HepG2 (cell line): ENCODE results near the gene UPK1B. TPM values are rescaled to one million over a fixed set of nuclear protein-coding genes. Genes with fewer than 3 reads are reported as not detected.
"Not testable (repeated sequence)": the region's sequence is repeated elsewhere in the genome, so short reads cannot be mapped to it uniquely, and the experiment has no call there.

Experiments
- ATAC-seq: fragments of 200-7000 bp; cut with Tn5 transposase; 3 replicates; pipeline ENCODE4 v1.9.1; 2020; ENCODE audit warnings: mild to moderate bottlenecking, moderate library complexity
- BruUV-seq: library from RNA; stranded (reverse); fragments of 400-500 nt; replicated peaks from 2 replicates; lab custom pipeline; 2021; lab: Mats Ljungman, UMichigan
- CTCF ChIA-PET: fragments of 300-600 bp; formaldehyde crosslinking; extraction: SDS; loops from one replicate; lab custom pipeline; 2021; ENCODE audit warnings: low total read pairs, inconsistent platforms, low intra/inter-chr PET ratio; lab: Yijun Ruan, JAX
- POLR2A ChIA-PET: fragments of 350-600 bp; sonication (Branson Sonifier 250); formaldehyde crosslinking; loops from one replicate; lab custom pipeline; 2020; ENCODE audit warnings: antibody characterized with exemption, inconsistent platforms; lab: Yijun Ruan, JAX
- DNase-seq: peaks from one replicate; pipeline ENCODE4 v3.0.0-alpha.2; 2015; ENCODE audit warnings: low spot score
- FAIRE-seq: peaks from 3 replicates; lab custom pipeline; 2011; peaks lifted over from hg19 to GRCh38; lab: Jason Lieb, UNC
- H2AFZ ChIP-seq: one replicate; pipeline ENCODE4 v1.6.1; 2011; ENCODE audit warnings: low read length, inconsistent platforms
- H3K27ac ChIP-seq: fragments of 300-600 bp; 3 replicates; pipeline ENCODE4 v1.8.0; 2011; ENCODE audit warnings: mixed run types, mild to moderate bottlenecking, mixed read lengths, low read length, inconsistent platforms; ENCODE audit not compliant: insufficient read depth; ENCODE audit errors: extremely low read length
- H3K27me3 ChIP-seq, 2 experiments: fragments of 200-600 bp in 1 of 2; 2 replicates in 1 of 2; 3 replicates in 1 of 2; pipeline versions ENCODE4 v1.6.0 to v1.8.0; 2011; ENCODE audit warnings: low read length in 2 of 2, mild to moderate bottlenecking in 2 of 2, moderate library complexity in 2 of 2, inconsistent platforms in 1 of 2; ENCODE audit not compliant: insufficient read depth in 2 of 2, control insufficient read depth in 1 of 2
- H3K36me3 ChIP-seq, 2 experiments: fragments of 200-600 bp in 1 of 2; replicated peaks in 1 of 2; 2 replicates in 1 of 2; 3 replicates in 1 of 2; pipeline versions ENCODE4 v1.5.1 to v1.8.0; 2011; ENCODE audit warnings: low read length in 2 of 2, inconsistent platforms in 1 of 2; ENCODE audit not compliant: insufficient read depth in 2 of 2, control insufficient read depth in 1 of 2
- H3K4me1 ChIP-seq: 2 replicates; pipeline ENCODE4 v1.5.1; 2012; ENCODE audit warnings: low read length, inconsistent platforms; ENCODE audit not compliant: insufficient read depth
- H3K4me2 ChIP-seq: 2 replicates; pipeline ENCODE4 v1.6.0; 2011; ENCODE audit warnings: low read depth, low read length, inconsistent platforms
- H3K4me3 ChIP-seq, 3 experiments: fragments of 200-600 bp in 1 of 3; sonication (generic), shearing (Covaris generic) in 1 of 3; replicated peaks in 1 of 3; 2 replicates each; pipeline ENCODE4 v1.5.1; 2011 to 2016; ENCODE audit warnings: low read length in 3 of 3, inconsistent platforms in 2 of 3, low read depth in 2 of 3, mild to moderate bottlenecking in 2 of 3, control low read depth in 1 of 3, mixed read lengths in 1 of 3; ENCODE audit not compliant: insufficient read depth in 1 of 3
- H3K79me2 ChIP-seq: one replicate; pipeline ENCODE4 v1.6.1; 2011; ENCODE audit warnings: low read length, inconsistent platforms; ENCODE audit not compliant: insufficient read depth
- H3K9ac ChIP-seq: 2 replicates; pipeline ENCODE4 v1.6.0; 2011; ENCODE audit warnings: mild to moderate bottlenecking, low read depth, low read length, inconsistent platforms; ENCODE audit not compliant: insufficient read depth
- H3K9me3 ChIP-seq: 2 replicates; pipeline ENCODE4 v1.5.1; 2012; ENCODE audit warnings: mild to moderate bottlenecking, low read length
- H4K20me1 ChIP-seq: 2 replicates; pipeline ENCODE4 v1.6.0; 2011; ENCODE audit warnings: inconsistent platforms, mild to moderate bottlenecking, low read length, moderate library complexity; ENCODE audit not compliant: insufficient read depth
- CEBPB ChIP-seq: IDR thresholded peaks from 2 replicates; pipeline ENCODE4 v1.6.1; 2011; ENCODE audit warnings: low read depth, low read length, improper control_type of control experiment, borderline replicate concordance
- CEBPG ChIP-seq: IDR thresholded peaks from 2 replicates; pipeline ENCODE4 v1.6.1; 2016
- SOX13 ChIP-seq, 3 experiments: fragments of 450-650 bp in 1 of 3; sonication (generic) in 1 of 3; formaldehyde crosslinking in 1 of 3; IDR thresholded peaks in 2 of 3; conservative IDR thresholded peaks in 1 of 3; 2 replicates each; pipeline versions ENCODE4 v1.5.0 to v1.6.1; 2016 to 2020; ENCODE audit warnings: antibody characterized with exemption in 1 of 3, mild to moderate bottlenecking in 1 of 3, missing compliant biosample characterization in 1 of 3, missing genetic modification reagents in 1 of 3, moderate library complexity in 1 of 3
- WGBS: methylation state at CpG from one replicate; pipeline ENCODE4 v1.1.6; 2017; ENCODE audit warnings: low lambda C conversion rate; 5-methylcytosine and 5-hydroxymethylcytosine counted together
- in situ Hi-C: cut with HindIII; loops from 2 replicates; pipeline ENCODE4 v1.10.0; 2017; ENCODE audit warnings: low pct_unique_long_range_greater_than_20kb; ENCODE audit not compliant: extremely low pct_ligation_motif_present
- intact Hi-C: fragments of 100-400 bp; cut with micrococcal nuclease; formaldehyde crosslinking; loops from one replicate; pipeline ENCODE4 v1.10.0; 2022; ENCODE audit not compliant: unreplicated experiment
- polyA plus RNA-seq, 8 experiments: library from polyadenylated mRNA; depleted of rRNA in 3 of 8; stranded (reverse) in 7 of 8; unstranded in 1 of 8; fragments of >200 nt; fragmentation: Illumina TruSeq in 4 of 8; extraction: Trizol in 4 of 8; gene quantifications; 2 replicates each; pipeline versions ENCODE4 v1.2.1 to v1.2.3, GENCODE V29; 2011 to 2016; ENCODE audit warnings: low read depth in 4 of 8, missing spikeins in 1 of 8, mixed read lengths in 1 of 8; ENCODE audit not compliant: insufficient read depth in 1 of 8
- total RNA-seq, 5 experiments: library from RNA; depleted of rRNA; stranded (reverse); fragments of >200 nt; fragmentation: Illumina TruSeq; extraction: Trizol; gene quantifications; 2 replicates each; pipeline ENCODE4 v1.2.3, GENCODE V29; 2016; ENCODE audit warnings: low read depth in 1 of 5
- TF ChIP-seq, protein P1 (sequence below): sonication (generic); formaldehyde crosslinking; IDR thresholded peaks from 2 replicates; pipeline ENCODE4 v1.4.0; 2020; ENCODE audit warnings: missing genetic modification reagents, borderline replicate concordance

Gene UPK1B
- total and polyA plus RNA-seq, 2 of the 13 experiments (the other 11 are each of a cell fraction or from before 2014, with no cell fraction given) = not detected

DNA sequence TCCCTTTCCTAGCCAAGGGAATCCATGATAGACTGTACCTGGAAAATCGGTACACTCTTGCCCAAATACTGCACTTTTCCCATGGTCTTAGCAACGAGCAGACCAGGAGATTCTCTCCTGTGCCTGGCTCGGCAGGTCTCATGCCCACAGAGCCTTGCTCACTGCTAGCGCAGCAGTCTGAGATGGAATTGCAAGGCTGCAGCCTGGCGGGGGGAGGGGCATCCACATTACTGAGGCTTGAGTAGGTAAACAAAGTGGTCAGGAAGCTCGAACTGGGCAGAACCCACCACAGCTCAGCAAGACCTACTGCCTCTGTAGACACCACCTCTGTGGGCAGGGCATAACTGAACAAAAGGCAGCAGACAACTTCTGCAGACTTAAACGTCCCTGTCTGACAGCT lies 43.1 kb upstream of the UPK1B start:
- CTCF ChIA-PET, intact Hi-C loops, H3K4me3 ChIP-seq, H3K9me3 ChIP-seq, H3K79me2 ChIP-seq, H3K36me3 ChIP-seq, H4K20me1 ChIP-seq, POLR2A ChIA-PET, BruUV-seq, H3K9ac ChIP-seq, ATAC-seq, FAIRE-seq, H3K27me3 ChIP-seq, H3K27ac ChIP-seq, H3K4me1 ChIP-seq, H2AFZ ChIP-seq: not testable (repeated sequence)
- WGBS = 0% methylated on average over 4 of the region's 7 CpGs
- H3K4me2 ChIP-seq = peak overlapping the region; percentile 42
- in situ Hi-C loops = loop anchor here (25.0 kb wide), 1 partner anchor 557 kb away; the partner anchor contains the start of gene COX17
- DNase-seq = peak; percentile 7
- TF ChIP-seq, protein P1, sequence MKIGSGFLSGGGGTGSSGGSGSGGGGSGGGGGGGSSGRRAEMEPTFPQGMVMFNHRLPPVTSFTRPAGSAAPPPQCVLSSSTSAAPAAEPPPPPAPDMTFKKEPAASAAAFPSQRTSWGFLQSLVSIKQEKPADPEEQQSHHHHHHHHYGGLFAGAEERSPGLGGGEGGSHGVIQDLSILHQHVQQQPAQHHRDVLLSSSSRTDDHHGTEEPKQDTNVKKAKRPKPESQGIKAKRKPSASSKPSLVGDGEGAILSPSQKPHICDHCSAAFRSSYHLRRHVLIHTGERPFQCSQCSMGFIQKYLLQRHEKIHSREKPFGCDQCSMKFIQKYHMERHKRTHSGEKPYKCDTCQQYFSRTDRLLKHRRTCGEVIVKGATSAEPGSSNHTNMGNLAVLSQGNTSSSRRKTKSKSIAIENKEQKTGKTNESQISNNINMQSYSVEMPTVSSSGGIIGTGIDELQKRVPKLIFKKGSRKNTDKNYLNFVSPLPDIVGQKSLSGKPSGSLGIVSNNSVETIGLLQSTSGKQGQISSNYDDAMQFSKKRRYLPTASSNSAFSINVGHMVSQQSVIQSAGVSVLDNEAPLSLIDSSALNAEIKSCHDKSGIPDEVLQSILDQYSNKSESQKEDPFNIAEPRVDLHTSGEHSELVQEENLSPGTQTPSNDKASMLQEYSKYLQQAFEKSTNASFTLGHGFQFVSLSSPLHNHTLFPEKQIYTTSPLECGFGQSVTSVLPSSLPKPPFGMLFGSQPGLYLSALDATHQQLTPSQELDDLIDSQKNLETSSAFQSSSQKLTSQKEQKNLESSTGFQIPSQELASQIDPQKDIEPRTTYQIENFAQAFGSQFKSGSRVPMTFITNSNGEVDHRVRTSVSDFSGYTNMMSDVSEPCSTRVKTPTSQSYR (CRISPR knock-in tag) = peak; percentile 77

DNA sequence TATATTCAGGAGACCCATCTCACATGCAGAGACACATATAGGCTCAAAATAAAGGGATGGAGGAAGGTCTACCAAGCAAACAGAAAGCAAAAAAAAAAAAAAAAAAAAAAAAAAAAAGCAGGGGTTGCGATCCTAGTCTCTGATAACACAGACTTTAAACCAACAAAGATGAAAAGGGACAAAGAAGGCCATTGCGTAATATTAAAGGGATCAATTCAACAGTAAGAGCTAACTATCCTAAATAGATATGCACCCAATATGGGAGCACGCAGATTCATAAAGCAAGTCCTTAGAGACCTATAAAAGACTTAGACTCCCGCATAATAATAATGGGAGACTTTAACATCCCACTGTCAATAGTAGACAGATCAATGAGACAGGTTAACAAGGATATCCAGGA lies 41.1 kb upstream of the UPK1B start:
- H4K20me1 ChIP-seq; CTCF ChIA-PET; H3K9me3 ChIP-seq; H3K79me2 ChIP-seq; H3K4me1 ChIP-seq; POLR2A ChIA-PET; H3K27ac ChIP-seq; FAIRE-seq; H3K9ac ChIP-seq; intact Hi-C loops; DNase-seq; H3K4me2 ChIP-seq; H3K36me3 ChIP-seq; TF ChIP-seq SOX13 (IDR thresholded peaks at IDR 0.05): not testable (repeated sequence)
- WGBS = 28% methylated on average over 4 of the region's 4 CpGs
- in situ Hi-C loops = loop anchor here (25.0 kb wide), 1 partner anchor 555 kb away; the partner anchor contains the start of gene COX17
- TF ChIP-seq CEBPG (CRISPR knock-in tag) = peak; percentile 61; the same call in 1 of the 2 replicates
- TF ChIP-seq SOX13 (CRISPR knock-in tag; conservative IDR thresholded peaks at IDR 0.05 in 1 of 2, IDR thresholded peaks at IDR 0.05 in 1 of 2) = 0 out of 4 replicates have a peak, but pooled peaks of 1 of the 2 experiments have one; percentile 18
- peak; percentile 80 for TF ChIP-seq CEBPB
- TF ChIP-seq, all 625 proteins: peak for 3; not testable (repeated sequence) for 622
- not testable (repeated sequence) for BruUV-seq, ATAC-seq, H2AFZ ChIP-seq, H3K27me3 ChIP-seq, H3K4me3 ChIP-seq
